GM12878 (cell line): ENCODE results near the gene STX1B. TPM values are rescaled to one million over a fixed set of nuclear protein-coding genes. Genes with fewer than 3 reads are reported as not detected.

ENCODE experiments used
- BCLAF1 ChIP-seq: fragments of 450-650 bp; IDR thresholded peaks from 2 replicates; pipeline ENCODE4 v1.6.1; 2017; ENCODE audit warnings: antibody characterized with exemption, mild to moderate bottlenecking, moderate library complexity
- MTA2 ChIP-seq: fragments of 450-650 bp; IDR thresholded peaks from 2 replicates; pipeline ENCODE4 v1.6.1; 2016; ENCODE audit warnings: low read depth, mild to moderate bottlenecking, moderate library complexity
- NFIC ChIP-seq: IDR thresholded peaks from 2 replicates; pipeline ENCODE4 v1.6.1; 2012; ENCODE audit warnings: low read depth, mild to moderate bottlenecking, inconsistent platforms, low read length, moderate library complexity
- PRDM15 ChIP-seq: fragments of 450-650 bp; formaldehyde crosslinking; IDR thresholded peaks from 2 replicates; pipeline ENCODE4 v1.4.0; 2020; ENCODE audit warnings: mild to moderate bottlenecking, moderate library complexity
- STAT3 ChIP-seq: IDR thresholded peaks from 2 replicates; pipeline ENCODE4 v1.6.1; 2011; ENCODE audit warnings: low read depth, low read length, improper control_type of control experiment
- TCF3 ChIP-seq: IDR thresholded peaks from 2 replicates; pipeline ENCODE4 v1.6.1; 2012; ENCODE audit warnings: low read depth, mild to moderate bottlenecking, low read length, borderline replicate concordance; ENCODE audit not compliant: insufficient read depth
- ZBED1 ChIP-seq: IDR thresholded peaks from 2 replicates; pipeline ENCODE4 v1.6.1; 2016; ENCODE audit warnings: borderline replicate concordance
- ZBTB11 ChIP-seq: fragments of 450-650 bp; formaldehyde crosslinking; IDR thresholded peaks from 2 replicates; pipeline ENCODE4 v1.5.0; 2022; ENCODE audit warnings: mild to moderate bottlenecking, missing genetic modification characterization
- ZNF592 ChIP-seq: fragments of 450-650 bp; IDR thresholded peaks from 2 replicates; pipeline ENCODE4 v1.6.1; 2017; ENCODE audit warnings: mild to moderate bottlenecking, moderate library complexity
- ZSCAN29 ChIP-seq: fragments of 450-650 bp; IDR thresholded peaks from 2 replicates; pipeline ENCODE4 v1.6.1; 2017; ENCODE audit warnings: mild to moderate bottlenecking, moderate library complexity
- polyA plus RNA-seq, 11 experiments: library from polyadenylated mRNA; depleted of rRNA in 4 of 11; unstranded in 6 of 11; stranded (reverse) in 5 of 11; fragments of >200 nt; fragmentation: Nextera tagmentation in 4 of 11; fragmentation: Illumina TruSeq in 1 of 11; extraction: Ambion mirVana in 4 of 11; extraction: Trizol in 1 of 11; gene quantifications; 1 replicate in 1 of 11; 2 replicates in 10 of 11; pipeline versions ENCODE4 v1.2.1 to v1.2.3, GENCODE V29; 2011 to 2016; ENCODE audit warnings: inconsistent platforms in 2 of 11, missing spikeins in 2 of 11, low read depth in 1 of 11
- total RNA-seq, 4 experiments: library from RNA; depleted of rRNA in 3 of 4; stranded (reverse); fragments of >200 nt in 3 of 4; fragmentation: Illumina TruSeq in 1 of 4; extraction: Trizol in 1 of 4; gene quantifications; 2 replicates each; pipeline versions ENCODE4 v1.2.1 to v1.2.3, GENCODE V29; 2013 to 2021

Gene STX1B
- total and polyA plus RNA-seq, 10 of the 15 experiments (the other 5 are each of a cell fraction or from before 2014, with no cell fraction given): 0.22 to 2.5 (median 1.1) TPM

GRCh38 chr16:30953111-30953510 is 57.3 kb downstream of the STX1B start (continued):
- TF ChIP-seq PRDM15 (CRISPR knock-in tag) (no peak), NFIC (no peak), ZBED1 (no peak), TCF3 (no peak), STAT3 (no peak), ZBTB11 (CRISPR knock-in tag) (no peak), MTA2 (no peak), ZSCAN29 (no peak), BCLAF1 (no peak), ZNF592 (no peak)
